ENCODE data around the gene EDEM1.

Gene EDEM1

GRCh38 chr3:5198986-5199731, 11.7 kb downstream of the EDEM1 start:
- Histone ChIP-seq H3K27ac (ENCODE audit: low read depth, low read length) (peak overlapping the region; percentile 95), H3F3A (ENCODE audit: insufficient read depth) (peaks cover 59% of the 10 kb centered on the region), H2AFZ (ENCODE audit: low read depth, low read length, severe bottlenecking) (no peak overlapping the region), H3K9me3 (ENCODE audit: insufficient read depth, low read length) (no peaks in the 10 kb centered on the region), H3K9ac (ENCODE audit: low read length) (peak overlapping the region; percentile 35; the same call in 1 of the 2 replicates), H3K9me2 (replicated peaks; ENCODE audit: insufficient read depth, low read length) (no peaks in the 10 kb centered on the region), H3K4me2 (ENCODE audit: low read depth, low read length, poor library complexity, severe bottlenecking) (peak overlapping the region; percentile 62), H4K20me1 (ENCODE audit: low read depth, low read length) (no peaks in the 10 kb centered on the region), H3K36me3 (ENCODE audit: low read length) (peaks cover 64% of the 10 kb centered on the region), H3K4me3 (ENCODE audit: insufficient read depth, low read length, poor library complexity, severe bottlenecking) (no peak overlapping the region), H3K79me2 (ENCODE audit: insufficient read depth, low read length) (peaks cover 92% of the 10 kb centered on the region), H3K27me3 (ENCODE audit: low read length) (no peaks in the 10 kb centered on the region)
- TF ChIP-seq, protein P1, sequence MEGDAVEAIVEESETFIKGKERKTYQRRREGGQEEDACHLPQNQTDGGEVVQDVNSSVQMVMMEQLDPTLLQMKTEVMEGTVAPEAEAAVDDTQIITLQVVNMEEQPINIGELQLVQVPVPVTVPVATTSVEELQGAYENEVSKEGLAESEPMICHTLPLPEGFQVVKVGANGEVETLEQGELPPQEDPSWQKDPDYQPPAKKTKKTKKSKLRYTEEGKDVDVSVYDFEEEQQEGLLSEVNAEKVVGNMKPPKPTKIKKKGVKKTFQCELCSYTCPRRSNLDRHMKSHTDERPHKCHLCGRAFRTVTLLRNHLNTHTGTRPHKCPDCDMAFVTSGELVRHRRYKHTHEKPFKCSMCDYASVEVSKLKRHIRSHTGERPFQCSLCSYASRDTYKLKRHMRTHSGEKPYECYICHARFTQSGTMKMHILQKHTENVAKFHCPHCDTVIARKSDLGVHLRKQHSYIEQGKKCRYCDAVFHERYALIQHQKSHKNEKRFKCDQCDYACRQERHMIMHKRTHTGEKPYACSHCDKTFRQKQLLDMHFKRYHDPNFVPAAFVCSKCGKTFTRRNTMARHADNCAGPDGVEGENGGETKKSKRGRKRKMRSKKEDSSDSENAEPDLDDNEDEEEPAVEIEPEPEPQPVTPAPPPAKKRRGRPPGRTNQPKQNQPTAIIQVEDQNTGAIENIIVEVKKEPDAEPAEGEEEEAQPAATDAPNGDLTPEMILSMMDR (IDR thresholded peaks at IDR 0.05; ENCODE audit: insufficient read depth, low read length, poor library complexity, severe bottlenecking): no peak
- TF ChIP-seq EZH2phosphoT487 (conservative IDR thresholded peaks at IDR 0.05; ENCODE audit: low read length): no peak

GRCh38 chr3:5201536-5201935, 14.0 kb downstream of the EDEM1 start:
- Histone ChIP-seq H3K79me2 (ENCODE audit: insufficient read depth, low read length) (peaks cover 80% of the 10 kb centered on the region), H3K9ac (ENCODE audit: low read length) (no peak overlapping the region), H3F3A (ENCODE audit: insufficient read depth) (peaks cover 36% of the 10 kb centered on the region), H3K36me3 (ENCODE audit: low read length) (peaks cover 72% of the 10 kb centered on the region), H3K4me2 (ENCODE audit: low read depth, low read length, poor library complexity, severe bottlenecking) (no peak overlapping the region), H2AFZ (ENCODE audit: low read depth, low read length, severe bottlenecking) (no peak overlapping the region), H3K27me3 (ENCODE audit: low read length) (no peaks in the 10 kb centered on the region), H3K4me3 (ENCODE audit: insufficient read depth, low read length, poor library complexity, severe bottlenecking) (no peak overlapping the region), H3K9me3 (ENCODE audit: insufficient read depth, low read length) (no peaks in the 10 kb centered on the region), H4K20me1 (ENCODE audit: low read depth, low read length) (peaks cover 4% of the 10 kb centered on the region; the same call in 1 of the 2 replicates), H3K27ac (ENCODE audit: low read depth, low read length) (no peak overlapping the region), H3K9me2 (replicated peaks; ENCODE audit: insufficient read depth, low read length) (no peaks in the 10 kb centered on the region)
- TF ChIP-seq, protein P1 (IDR thresholded peaks at IDR 0.05; ENCODE audit: insufficient read depth, low read length, poor library complexity, severe bottlenecking): no peak
- TF ChIP-seq EZH2phosphoT487 (conservative IDR thresholded peaks at IDR 0.05; ENCODE audit: low read length): no peak

DNA sequence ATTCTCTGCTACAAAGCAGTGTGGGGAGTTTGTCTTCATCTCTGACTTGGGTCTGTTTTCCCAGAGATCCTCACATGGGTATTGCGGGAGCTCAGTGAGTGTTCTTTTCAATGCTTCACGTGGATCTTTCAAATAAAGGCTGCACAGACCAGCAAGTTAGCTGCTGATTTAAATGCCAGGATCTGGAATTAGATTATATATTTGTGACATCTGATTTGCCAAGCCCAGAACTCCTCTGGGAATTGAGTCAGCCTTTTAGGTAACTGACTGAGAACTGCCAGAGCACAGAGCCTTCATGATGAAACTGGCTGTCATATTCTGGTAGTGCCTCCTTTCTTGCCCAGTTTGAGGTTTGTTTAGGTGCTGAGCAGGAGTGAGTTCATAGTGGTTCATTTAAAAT, 14.7 kb downstream of the EDEM1 start:
- Histone ChIP-seq H2AFZ (ENCODE audit: low read depth, low read length, severe bottlenecking) (no peak overlapping the region), H3K9me2 (replicated peaks; ENCODE audit: insufficient read depth, low read length) (no peaks in the 10 kb centered on the region), H3K27me3 (ENCODE audit: low read length) (no peaks in the 10 kb centered on the region), H3K79me2 (ENCODE audit: insufficient read depth, low read length) (peaks cover 80% of the 10 kb centered on the region), H3K4me3 (ENCODE audit: insufficient read depth, low read length, poor library complexity, severe bottlenecking) (no peak overlapping the region), H3K9ac (ENCODE audit: low read length) (no peak overlapping the region), H4K20me1 (ENCODE audit: low read depth, low read length) (peaks cover 4% of the 10 kb centered on the region; the same call in 1 of the 2 replicates), H3F3A (ENCODE audit: insufficient read depth) (peaks cover 29% of the 10 kb centered on the region), H3K27ac (ENCODE audit: low read depth, low read length) (no peak overlapping the region), H3K36me3 (ENCODE audit: low read length) (peaks cover 79% of the 10 kb centered on the region), H3K4me2 (ENCODE audit: low read depth, low read length, poor library complexity, severe bottlenecking) (no peak overlapping the region), H3K9me3 (ENCODE audit: insufficient read depth, low read length) (no peaks in the 10 kb centered on the region)
- no peak for TF ChIP-seq EZH2phosphoT487 (conservative IDR thresholded peaks at IDR 0.05; ENCODE audit: low read length)
